ENCODE measurements around the gene ALK. TPM values are rescaled to one million over a fixed set of nuclear protein-coding genes. Genes with fewer than 3 reads are reported as not detected.

Gene ALK
- total RNA-seq, 1 donor from 2014 or later: under 0.01 TPM

- no peak for DNase-seq (ENCODE audit: low read depth)
- no peak overlapping the region for H3K4me3 ChIP-seq (ENCODE audit: low read depth, low read length)
- TF ChIP-seq CTCF (conservative IDR thresholded peaks at IDR 0.05; ENCODE audit: low read depth, low read length): no peak
Observed at GRCh38 chr2:29850794-29851193, 70.6 kb downstream of the ALK start.

GRCh38 chr2:29848566-29849310 lies 72.6 kb downstream of the ALK start:
- no peak for DNase-seq (ENCODE audit: low read depth)

GRCh38 chr2:29847886-29848285 lies 73.5 kb downstream of the ALK start:
- TF ChIP-seq CTCF (conservative IDR thresholded peaks at IDR 0.05; ENCODE audit: low read depth, low read length): no peak
- H3K4me3 ChIP-seq (ENCODE audit: low read depth, low read length): no peak overlapping the region
- DNase-seq (ENCODE audit: low read depth): no peak

More at GRCh38 chr2:29848566-29849310, 72.6 kb downstream of the ALK start:
- H3K4me3 ChIP-seq (ENCODE audit: low read depth, low read length): no peak overlapping the region
- no peak for TF ChIP-seq CTCF (conservative IDR thresholded peaks at IDR 0.05; ENCODE audit: low read depth, low read length)

GRCh38 chr2:29844713-29845326 lies 76.6 kb downstream of the ALK start:
- H3K4me3 ChIP-seq (ENCODE audit: low read depth, low read length): no peak overlapping the region

GRCh38 chr2:29841386-29842004 lies 79.9 kb downstream of the ALK start:
- H3K4me3 ChIP-seq (ENCODE audit: low read depth, low read length): no peak overlapping the region
- no peak for DNase-seq (ENCODE audit: low read depth)
- peak; percentile 95 for TF ChIP-seq CTCF (conservative IDR thresholded peaks at IDR 0.05; ENCODE audit: low read depth, low read length)

More at GRCh38 chr2:29844713-29845326, 76.6 kb downstream of the ALK start:
- DNase-seq (ENCODE audit: low read depth): no peak
- TF ChIP-seq CTCF (conservative IDR thresholded peaks at IDR 0.05; ENCODE audit: low read depth, low read length): no peak

- no peak for TF ChIP-seq CTCF (conservative IDR thresholded peaks at IDR 0.05; ENCODE audit: low read depth, low read length)
- DNase-seq (ENCODE audit: low read depth): no peak
- H3K4me3 ChIP-seq (ENCODE audit: low read depth, low read length): no peak overlapping the region
Observed at GRCh38 chr2:29839306-29839705, 82.1 kb downstream of the ALK start.
